Measurements from ENCODE around the gene MGAT4B.

GRCh38 chr5:179788193-179788854 lies 18.3 kb downstream of the MGAT4B start:
- TF ChIP-seq CTCF (IDR thresholded peaks at IDR 0.05) = no peak
- TF ChIP-seq POLR2A (IDR thresholded peaks at IDR 0.05) = no peak

Measured in tibial nerve (tissue), 3 donors.